ENCODE measurements around the gene CHD5.

DNA sequence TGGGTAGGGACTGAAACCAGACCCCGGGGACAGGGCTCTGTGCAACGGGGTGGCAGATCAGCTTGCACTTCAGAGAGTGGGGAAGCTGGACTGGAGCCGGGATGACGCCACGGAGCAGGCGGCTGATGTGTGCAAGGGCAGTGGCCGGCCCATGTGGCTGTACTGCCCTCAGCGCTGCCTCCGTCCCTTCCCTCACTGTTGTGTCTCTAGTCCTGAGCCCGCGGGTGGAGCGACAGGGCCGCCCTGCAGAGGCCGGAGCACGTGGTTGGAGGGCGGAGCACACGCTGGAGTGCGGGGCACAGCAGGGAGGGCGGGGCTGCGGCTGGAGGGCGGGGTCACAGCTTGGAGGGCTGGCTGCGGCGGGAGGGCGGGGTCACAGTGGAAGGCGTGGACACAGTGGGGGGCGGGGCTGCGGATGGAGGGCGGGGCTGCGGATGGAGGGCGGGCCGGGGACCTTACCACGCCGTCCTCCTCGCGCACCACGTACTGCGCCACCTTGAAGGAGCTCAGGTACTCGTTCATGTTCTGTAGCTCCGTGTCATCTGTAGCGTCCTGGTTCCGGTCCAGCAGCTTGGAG, 52.4 kb downstream of the CHD5 start:
- TF ChIP-seq CTCF (IDR thresholded peaks at IDR 0.05; ENCODE audit: low read length) (no peak), EZH2 (optimal IDR thresholded peaks at IDR 0.05; ENCODE audit: low read depth, low read length) (no peak), EZH2phosphoT487 (IDR thresholded peaks at IDR 0.05; ENCODE audit: low read length) (no peak)

Data from MM.1S (cell line).